Hepatocyte (in vitro differentiated cells): ENCODE results near the gene ARSB.

Experiments used
- CTCF ChIP-seq: fragments of 200-600 bp; sonication (generic); IDR thresholded peaks from 2 replicates; pipeline ENCODE4 v1.5.1; 2016; ENCODE audit warnings: antibody characterized with exemption, mild to moderate bottlenecking; ENCODE audit not compliant: poor library complexity
- EZH2 ChIP-seq: fragments of 200-600 bp; sonication (generic); IDR thresholded peaks from 2 replicates; pipeline ENCODE4 v1.6.1; 2016; ENCODE audit warnings: antibody characterized with exemption, mild to moderate bottlenecking, borderline replicate concordance
- EZH2phosphoT487 ChIP-seq: fragments of 200-600 bp; sonication (generic); IDR thresholded peaks from one replicate; pipeline ENCODE4 v1.6.1; 2018; ENCODE audit warnings: antibody characterized with exemption, mild to moderate bottlenecking, low read depth, moderate library complexity; ENCODE audit not compliant: unreplicated experiment, severe bottlenecking

GRCh38 chr5:79023348-79023747 lies 38.2 kb upstream of the ARSB start:
- no peak for TF ChIP-seq CTCF
- TF ChIP-seq EZH2: no peak
- TF ChIP-seq EZH2phosphoT487: no peak
